Upper lobe of left lung (tissue), 4 donors: ENCODE results near the gene UBA1.

ENCODE experiments used
- POLR2A ChIP-seq, 4 donors: fragments of 450-650 bp; IDR thresholded peaks; one replicate each; pipeline ENCODE4 v1.5.1; 2016 to 2017; ENCODE audit warnings: antibody characterized with exemption in 4 of 4, mild to moderate bottlenecking in 2 of 4
- POLR2AphosphoS5 ChIP-seq, 2 donors: sonication (generic); formaldehyde crosslinking; IDR thresholded peaks; one replicate each; pipeline ENCODE4 v1.5.1; 2017; ENCODE audit warnings: antibody characterized with exemption in 2 of 2
- TF ChIP-seq, protein P1 (sequence below), 6 experiments: fragments of 450-650 bp in 4 of 6; fragments of 200-600 bp in 2 of 6; sonication (generic) in 2 of 6; IDR thresholded peaks; one replicate each; pipeline ENCODE4 v1.5.1; 2016 to 2019; ENCODE audit warnings: antibody characterized with exemption in 6 of 6

DNA sequence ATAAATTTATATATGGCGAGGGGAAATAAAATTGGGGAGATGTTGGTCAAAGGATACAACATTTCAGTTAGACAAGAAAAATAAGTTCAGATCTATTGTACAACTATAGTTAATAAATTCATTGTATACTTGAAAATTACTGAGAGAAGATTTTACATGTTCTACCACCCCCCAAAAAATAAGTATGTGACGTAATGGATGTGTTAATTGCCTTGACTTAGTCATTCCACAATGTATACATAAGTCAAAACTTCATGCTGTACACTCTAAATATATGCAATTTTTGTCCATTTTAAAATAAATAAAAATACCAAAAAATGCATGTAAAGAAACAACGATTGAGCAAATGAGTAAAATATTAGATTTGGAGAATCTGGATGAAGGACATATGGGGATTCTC is 41.0 kb downstream of the UBA1 start:
- TF ChIP-seq, protein P1, sequence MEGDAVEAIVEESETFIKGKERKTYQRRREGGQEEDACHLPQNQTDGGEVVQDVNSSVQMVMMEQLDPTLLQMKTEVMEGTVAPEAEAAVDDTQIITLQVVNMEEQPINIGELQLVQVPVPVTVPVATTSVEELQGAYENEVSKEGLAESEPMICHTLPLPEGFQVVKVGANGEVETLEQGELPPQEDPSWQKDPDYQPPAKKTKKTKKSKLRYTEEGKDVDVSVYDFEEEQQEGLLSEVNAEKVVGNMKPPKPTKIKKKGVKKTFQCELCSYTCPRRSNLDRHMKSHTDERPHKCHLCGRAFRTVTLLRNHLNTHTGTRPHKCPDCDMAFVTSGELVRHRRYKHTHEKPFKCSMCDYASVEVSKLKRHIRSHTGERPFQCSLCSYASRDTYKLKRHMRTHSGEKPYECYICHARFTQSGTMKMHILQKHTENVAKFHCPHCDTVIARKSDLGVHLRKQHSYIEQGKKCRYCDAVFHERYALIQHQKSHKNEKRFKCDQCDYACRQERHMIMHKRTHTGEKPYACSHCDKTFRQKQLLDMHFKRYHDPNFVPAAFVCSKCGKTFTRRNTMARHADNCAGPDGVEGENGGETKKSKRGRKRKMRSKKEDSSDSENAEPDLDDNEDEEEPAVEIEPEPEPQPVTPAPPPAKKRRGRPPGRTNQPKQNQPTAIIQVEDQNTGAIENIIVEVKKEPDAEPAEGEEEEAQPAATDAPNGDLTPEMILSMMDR (IDR thresholded peaks at IDR 0.05) = no peak
- TF ChIP-seq POLR2AphosphoS5 (IDR thresholded peaks at IDR 0.05) (no peak), POLR2A (IDR thresholded peaks at IDR 0.05) (no peak)
